ENCODE data around the gene PLP2. TPM values are rescaled to one million over a fixed set of nuclear protein-coding genes. Genes with fewer than 3 reads are reported as not detected.
A peak's percentile ranks its signal among the peaks of the same experiment; 100 is the strongest.

The PLP2 gene
- total RNA-seq, 2 experiments from 2014 or later = 21.9 to 44.7 TPM

GRCh38 chrX:49198540-49199314 is 27.0 kb downstream of the PLP2 start:
- H3K4me1 Mint-ChIP-seq = peaks cover 20% of the 10 kb centered on the region
- no peaks in the 10 kb centered on the region for H3K27me3 Mint-ChIP-seq
- CTCF ChIA-PET = no interaction called here
- DNase-seq (no peak), ATAC-seq (no peak)
- no peaks in the 10 kb centered on the region for H3K36me3 Mint-ChIP-seq
- H3K9me3 Mint-ChIP-seq (ENCODE audit: low read depth) = no peaks in the 10 kb centered on the region
- H3K27ac Mint-ChIP-seq = peak overlapping the region; percentile 7
- H3K4me3 Mint-ChIP-seq = peak overlapping the region; percentile 35

GRCh38 chrX:49199315-49199595 is 27.6 kb downstream of the PLP2 start:
- no peak for ATAC-seq
- no peaks in the 10 kb centered on the region for H3K9me3 Mint-ChIP-seq (ENCODE audit: low read depth)
- H3K27me3 Mint-ChIP-seq = no peaks in the 10 kb centered on the region
- peaks cover 16% of the 10 kb centered on the region for H3K4me1 Mint-ChIP-seq
- peak overlapping the region; percentile 26 for H3K4me3 Mint-ChIP-seq
- H3K36me3 Mint-ChIP-seq = no peaks in the 10 kb centered on the region
- H3K27ac Mint-ChIP-seq = no peak overlapping the region
- CTCF ChIA-PET = no interaction called here
- DNase-seq = no peak

GRCh38 chrX:49199906-49200771 is 28.4 kb downstream of the PLP2 start, which contains the start of gene SYP:
SYP (minus strand) TSS chrX:49200193; CDS start chrX:49200186, 7 bp downstream.
- DNase-seq (peak; percentile 91), ATAC-seq (peak; percentile 99)
- peak within 1 kb of the TSS; percentile 11 for H3K27ac Mint-ChIP-seq
- peak within 1 kb of the TSS; percentile 47 for H3K4me3 Mint-ChIP-seq
- CTCF ChIA-PET = interaction anchor here (1.4 kb wide), 1 partner anchor 8 kb away, joined by 4 read pairs; no protein-coding TSS in a partner anchor
- peaks cover 16% of the 10 kb centered on the region for H3K4me1 Mint-ChIP-seq
- H3K36me3 Mint-ChIP-seq = no peaks in the 10 kb centered on the region
- H3K9me3 Mint-ChIP-seq (ENCODE audit: low read depth) = no peaks in the 10 kb centered on the region
- no peaks in the 10 kb centered on the region for H3K27me3 Mint-ChIP-seq

- H3K27ac Mint-ChIP-seq = no peak overlapping the region
- H3K9me3 Mint-ChIP-seq (ENCODE audit: low read depth) = no peaks in the 10 kb centered on the region
- no peak for ATAC-seq
- no peaks in the 10 kb centered on the region for H3K36me3 Mint-ChIP-seq
- H3K27me3 Mint-ChIP-seq = no peaks in the 10 kb centered on the region
- CTCF ChIA-PET = no interaction called here
- peaks cover 16% of the 10 kb centered on the region for H3K4me1 Mint-ChIP-seq
- H3K4me3 Mint-ChIP-seq = no peak overlapping the region
- no peak for DNase-seq
These were observed 30.3 kb downstream of the PLP2 start for GRCh38 chrX:49202022-49202421.

- Mint-ChIP-seq H3K9me3 (ENCODE audit: low read depth) (no peaks in the 10 kb centered on the region), H3K27ac (no peak overlapping the region), H3K4me3 (no peak overlapping the region), H3K27me3 (no peaks in the 10 kb centered on the region), H3K36me3 (no peaks in the 10 kb centered on the region), H3K4me1 (peaks cover 11% of the 10 kb centered on the region)
- CTCF ChIA-PET = no interaction called here
- DNase-seq (no peak), ATAC-seq (no peak)
These were observed 31.8 kb downstream of the PLP2 start for GRCh38 chrX:49203536-49203935.

- Mint-ChIP-seq H3K27me3 (no peaks in the 10 kb centered on the region), H3K4me1 (peaks cover 6% of the 10 kb centered on the region), H3K36me3 (no peaks in the 10 kb centered on the region), H3K4me3 (no peak overlapping the region), H3K27ac (no peak overlapping the region), H3K9me3 (ENCODE audit: low read depth) (no peaks in the 10 kb centered on the region)
- ATAC-seq = no peak
- no peak for DNase-seq
- CTCF ChIA-PET = no interaction called here
These were observed 32.3 kb downstream of the PLP2 start for GRCh38 chrX:49204017-49204416.

GRCh38 chrX:49204709-49205108 is 33.0 kb downstream of the PLP2 start:
- no peak overlapping the region for H3K4me3 Mint-ChIP-seq
- CTCF ChIA-PET = no interaction called here
- H3K4me1 Mint-ChIP-seq = peaks cover 5% of the 10 kb centered on the region
- H3K27ac Mint-ChIP-seq = no peak overlapping the region
- ATAC-seq = no peak
- H3K9me3 Mint-ChIP-seq (ENCODE audit: low read depth) = no peaks in the 10 kb centered on the region
- no peaks in the 10 kb centered on the region for H3K27me3 Mint-ChIP-seq
- no peaks in the 10 kb centered on the region for H3K36me3 Mint-ChIP-seq
- no peak for DNase-seq

GRCh38 chrX:49205443-49205842 is 33.7 kb downstream of the PLP2 start:
- Mint-ChIP-seq H3K4me3 (no peak overlapping the region), H3K36me3 (no peaks in the 10 kb centered on the region), H3K27me3 (no peaks in the 10 kb centered on the region), H3K27ac (no peak overlapping the region), H3K9me3 (ENCODE audit: low read depth) (no peaks in the 10 kb centered on the region), H3K4me1 (peaks cover 5% of the 10 kb centered on the region)
- DNase-seq = no peak
- CTCF ChIA-PET = no interaction called here
- no peak for ATAC-seq

- H3K36me3 Mint-ChIP-seq = no peaks in the 10 kb centered on the region
- no peaks in the 10 kb centered on the region for H3K27me3 Mint-ChIP-seq
- no peaks in the 10 kb centered on the region for H3K9me3 Mint-ChIP-seq (ENCODE audit: low read depth)
- no peak for ATAC-seq
- CTCF ChIA-PET = no interaction called here
- H3K4me3 Mint-ChIP-seq = no peak overlapping the region
- DNase-seq = no peak
- H3K4me1 Mint-ChIP-seq = peaks cover 1% of the 10 kb centered on the region
- no peak overlapping the region for H3K27ac Mint-ChIP-seq
These were observed 34.8 kb downstream of the PLP2 start for GRCh38 chrX:49206543-49206942.

- H3K4me3 Mint-ChIP-seq = no peak overlapping the region
- no peaks in the 10 kb centered on the region for H3K27me3 Mint-ChIP-seq
- no peak for ATAC-seq
- H3K4me1 Mint-ChIP-seq = no peaks in the 10 kb centered on the region
- CTCF ChIA-PET = interaction anchor here (1.7 kb wide), 1 partner anchor 16 kb away, joined by 5 read pairs; no protein-coding TSS in a partner anchor
- H3K27ac Mint-ChIP-seq = no peak overlapping the region
- no peaks in the 10 kb centered on the region for H3K9me3 Mint-ChIP-seq (ENCODE audit: low read depth)
- DNase-seq = no peak
- H3K36me3 Mint-ChIP-seq = no peaks in the 10 kb centered on the region
These were observed 36.7 kb downstream of the PLP2 start for GRCh38 chrX:49208399-49208798.

GRCh38 chrX:49209434-49210251 is 37.9 kb downstream of the PLP2 start:
- H3K36me3 Mint-ChIP-seq = no peaks in the 10 kb centered on the region
- no peaks in the 10 kb centered on the region for H3K27me3 Mint-ChIP-seq
- H3K27ac Mint-ChIP-seq = no peak overlapping the region
- no peaks in the 10 kb centered on the region for H3K4me1 Mint-ChIP-seq
- DNase-seq = no peak
- CTCF ChIA-PET = interaction anchor here (1.7 kb wide), 1 partner anchor 17 kb away, joined by 5 read pairs; no protein-coding TSS in a partner anchor
- H3K4me3 Mint-ChIP-seq = no peak overlapping the region
- H3K9me3 Mint-ChIP-seq (ENCODE audit: low read depth) = no peaks in the 10 kb centered on the region
- ATAC-seq = no peak

- ATAC-seq (no peak), DNase-seq (no peak)
- CTCF ChIA-PET = interaction anchor here (1.7 kb wide), 1 partner anchor 18 kb away, joined by 5 read pairs; no protein-coding TSS in a partner anchor
- Mint-ChIP-seq H3K36me3 (no peaks in the 10 kb centered on the region), H3K4me1 (no peaks in the 10 kb centered on the region), H3K4me3 (no peak overlapping the region), H3K27me3 (no peaks in the 10 kb centered on the region), H3K27ac (no peak overlapping the region), H3K9me3 (ENCODE audit: low read depth) (no peaks in the 10 kb centered on the region)
These were observed 38.7 kb downstream of the PLP2 start for GRCh38 chrX:49210406-49210805.

- H3K27ac Mint-ChIP-seq = no peak overlapping the region
- CTCF ChIA-PET = no interaction called here
- H3K27me3 Mint-ChIP-seq = no peaks in the 10 kb centered on the region
- H3K9me3 Mint-ChIP-seq (ENCODE audit: low read depth) = no peaks in the 10 kb centered on the region
- ATAC-seq = no peak
- no peaks in the 10 kb centered on the region for H3K4me1 Mint-ChIP-seq
- no peaks in the 10 kb centered on the region for H3K36me3 Mint-ChIP-seq
- H3K4me3 Mint-ChIP-seq = no peak overlapping the region
- DNase-seq = no peak
These were observed 39.4 kb downstream of the PLP2 start for GRCh38 chrX:49211074-49211473.

Measured in activated CD8-positive, alpha-beta memory T cell treated with anti-CD3 and anti-CD28 coated beads, Interleukin-2, amount 10 ng/mL, durations not matched to agents 7 days and 5 days (primary cell).